Ramos (cell line): ENCODE measurements around the gene NNT.
"Not testable (repeated sequence)": the region's sequence is repeated elsewhere in the genome, so short reads cannot be mapped to it uniquely, and the experiment has no call there.

Source experiments
- in situ Hi-C: fragments of 300-500 bp; cut with MboI; formaldehyde crosslinking; loops from one replicate; pipeline ENCODE4 v1.14.3; 2022; ENCODE audit warnings: low sequenced_read_pairs; ENCODE audit not compliant: unreplicated experiment

NNT gene

DNA sequence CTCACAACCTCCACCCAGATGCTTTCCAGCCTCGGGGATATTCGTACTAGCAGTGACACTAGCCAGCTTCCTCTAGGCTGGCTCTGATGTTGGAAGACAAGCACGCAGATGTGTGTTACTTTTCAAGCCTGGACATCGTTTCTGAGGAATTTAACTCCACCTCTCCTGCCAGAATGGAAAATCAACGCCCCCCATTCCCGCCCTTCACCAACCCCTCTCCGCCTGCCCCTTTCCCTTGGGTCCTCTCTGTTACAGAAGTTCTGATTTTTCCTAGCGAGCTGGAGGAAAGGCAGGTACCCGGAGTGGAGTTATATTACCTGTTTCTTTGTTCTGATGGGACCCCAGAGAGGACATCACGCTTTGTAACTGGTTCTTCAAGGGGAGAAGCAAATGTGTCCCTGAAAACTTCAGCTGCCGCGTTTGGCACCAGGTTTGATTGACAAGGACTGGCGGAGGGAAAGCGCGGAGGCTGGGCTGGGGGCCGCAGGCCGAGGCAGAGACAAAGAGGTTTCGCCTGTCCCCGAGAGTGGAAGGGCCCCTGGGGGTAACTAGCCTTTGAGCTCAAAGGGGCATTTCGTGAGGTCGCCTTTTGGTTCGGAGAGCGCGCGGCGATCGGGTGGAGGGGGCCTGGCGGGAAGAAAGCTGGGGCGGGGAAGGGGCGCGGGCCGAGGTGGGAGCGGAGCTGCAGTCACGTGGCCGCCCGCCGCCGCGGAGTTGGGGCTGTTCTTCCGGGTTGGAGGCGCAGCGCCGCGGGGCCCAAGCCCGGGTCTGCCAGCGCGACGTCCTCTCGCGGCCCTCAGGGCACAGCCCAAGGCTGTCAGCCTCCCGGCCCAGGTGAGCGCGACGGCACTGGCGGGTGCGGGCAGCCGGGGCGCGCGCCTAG, at the start of gene NNT:
Gene NNT (plus strand): TSS at position 720 of the 883 bp plus-strand sequence. CDS start 6,016 bp downstream, outside the sequence.
- in situ Hi-C loops = no loop called here

DNA sequence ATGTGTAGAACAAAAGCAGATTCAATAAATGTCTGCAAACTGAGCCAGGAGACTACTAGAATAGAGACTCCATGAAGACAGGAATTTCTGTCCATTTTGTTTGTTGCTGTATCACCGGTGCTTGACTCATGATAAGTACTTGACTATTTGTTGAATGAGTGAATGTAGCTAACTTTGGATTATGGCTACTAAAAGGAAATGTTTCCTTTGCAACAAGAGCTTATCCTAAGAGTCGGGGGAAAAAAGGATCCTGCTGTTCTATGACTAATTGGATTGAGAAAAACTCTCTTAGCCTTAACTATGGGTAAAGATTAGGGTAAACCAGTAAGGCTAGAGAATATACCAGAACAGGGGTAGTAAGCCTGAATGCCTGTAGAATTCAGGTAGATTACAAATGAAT, 49.6 kb upstream of the NNT start:
- in situ Hi-C loops = no loop called here

DNA sequence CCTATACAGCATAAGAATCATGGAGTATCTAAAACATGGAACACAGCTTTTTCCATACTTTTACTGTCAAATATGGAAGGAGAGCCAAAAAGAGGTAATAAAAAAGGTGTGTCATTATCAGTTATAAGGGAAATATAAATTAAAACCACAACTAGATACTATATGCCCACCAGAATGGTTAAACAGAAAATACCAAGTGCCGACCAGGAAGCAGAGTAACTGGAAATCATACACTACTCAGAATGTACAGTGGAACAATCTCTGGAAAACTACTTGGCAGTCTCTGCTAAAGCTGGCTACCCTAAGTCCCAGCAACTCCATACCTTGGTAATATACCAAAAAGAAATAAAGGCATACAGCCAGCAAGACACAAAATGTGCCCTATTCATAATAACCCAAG, 48.5 kb upstream of the NNT start:
- in situ Hi-C loops = no loop called here

DNA sequence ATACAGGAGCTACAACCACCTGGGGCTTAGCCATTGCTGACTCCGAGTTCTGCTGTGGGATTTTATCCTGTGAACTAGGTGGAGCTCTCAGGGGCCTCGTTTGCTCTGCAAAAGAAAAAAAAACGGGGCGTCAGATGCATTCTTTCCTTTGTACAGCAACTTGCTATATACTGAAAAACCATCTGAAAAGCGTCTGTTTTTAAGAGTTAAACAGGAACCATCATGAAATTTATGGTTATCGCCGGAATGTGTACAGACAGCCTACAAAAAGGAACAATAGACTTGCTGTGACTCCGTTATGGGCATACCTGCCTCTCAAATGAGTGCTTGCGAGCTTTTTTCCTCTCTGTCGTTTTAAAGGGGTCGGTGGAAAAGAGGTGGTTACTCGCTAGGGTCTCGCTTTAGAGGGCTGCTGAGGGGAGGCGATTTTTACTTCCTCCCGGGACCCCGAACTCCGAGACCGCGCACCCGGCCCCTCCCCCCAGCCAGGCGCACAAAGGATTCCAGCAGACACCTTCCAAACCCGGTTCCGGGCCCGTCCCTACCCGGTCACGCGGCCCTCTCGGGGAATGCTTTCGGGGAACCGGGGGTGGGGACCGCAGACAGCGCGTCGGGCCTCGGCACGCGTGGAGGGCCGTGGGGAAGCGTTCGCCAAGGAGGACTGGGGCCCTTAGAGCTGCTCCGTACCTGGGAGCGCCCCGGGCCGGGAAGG, 46.9 kb upstream of the NNT start:
- in situ Hi-C loops = no loop called here

DNA sequence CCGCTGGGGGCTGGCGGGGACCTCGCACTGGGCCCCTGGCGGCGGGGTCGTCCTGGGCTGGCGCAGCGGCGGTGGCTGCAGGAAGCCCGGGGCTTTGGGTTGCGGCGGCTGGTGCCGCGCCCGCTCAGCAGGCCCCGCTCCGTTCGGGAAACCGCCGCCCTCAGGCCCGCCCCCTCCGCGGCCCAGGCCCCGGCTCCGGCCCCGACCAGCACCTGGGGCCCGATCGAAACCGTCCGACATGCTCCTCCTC, 46.4 kb upstream of the NNT start:
- in situ Hi-C loops = not testable (repeated sequence)

DNA sequence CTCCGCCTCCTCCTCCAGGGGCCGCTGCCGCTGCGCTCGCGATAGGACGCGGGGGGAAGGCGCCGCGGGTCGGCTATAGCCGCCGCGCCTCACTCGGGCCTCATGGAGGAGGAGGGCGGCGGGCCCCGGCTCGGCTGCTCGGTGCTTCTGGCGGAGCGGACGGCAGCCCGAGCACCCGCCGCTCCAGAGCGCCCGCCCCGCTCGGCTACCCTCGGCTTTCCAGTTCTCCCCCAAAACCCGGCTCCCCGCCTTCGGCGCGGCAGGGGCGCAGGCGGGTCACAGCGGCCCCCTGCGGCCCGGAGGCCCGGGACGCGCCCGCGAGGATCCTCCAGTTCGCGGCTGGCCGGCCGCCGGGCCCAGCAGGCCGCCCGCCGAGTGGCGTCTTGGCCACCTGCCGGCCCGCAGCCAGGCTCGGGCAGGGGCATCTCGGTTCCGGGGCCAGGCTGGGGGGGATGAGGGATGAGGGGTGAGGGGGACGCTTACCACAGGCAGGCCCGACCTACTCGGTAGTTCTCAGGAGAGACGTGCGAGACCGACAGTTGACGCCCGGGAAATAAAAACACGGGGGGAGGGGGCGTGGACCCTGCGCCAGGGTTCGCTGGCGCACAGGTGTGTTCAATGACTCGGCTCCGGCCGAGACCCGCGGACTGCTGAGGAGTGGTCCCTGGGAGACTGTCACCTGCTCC, 46.0 kb upstream of the NNT start, which contains the start of gene PAIP1:
Gene PAIP1 (minus strand): TSS at position 221 of the 686 bp plus-strand sequence. CDS start 231 bp downstream, outside the sequence.
- in situ Hi-C loops = no loop called here

DNA sequence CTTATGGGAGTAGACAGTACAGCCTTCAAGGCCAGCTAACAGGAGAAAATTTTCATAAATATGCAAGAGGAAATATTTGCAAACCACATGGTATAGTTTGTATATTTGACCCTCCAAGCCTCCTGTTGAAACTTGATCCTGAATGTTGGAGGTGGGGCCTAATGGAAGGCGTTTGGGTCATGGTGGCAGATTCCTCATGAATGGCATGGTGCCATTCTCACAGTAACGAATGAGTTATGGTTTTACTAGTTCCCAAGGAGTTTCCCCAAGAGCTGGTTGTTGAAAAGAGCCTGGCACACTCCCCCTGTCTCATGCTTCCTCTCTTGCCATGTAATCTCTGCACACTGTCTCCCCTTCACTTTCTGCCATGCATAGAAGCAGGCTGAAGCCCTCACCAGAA, 42.9 kb upstream of the NNT start:
- in situ Hi-C loops = no loop called here

DNA sequence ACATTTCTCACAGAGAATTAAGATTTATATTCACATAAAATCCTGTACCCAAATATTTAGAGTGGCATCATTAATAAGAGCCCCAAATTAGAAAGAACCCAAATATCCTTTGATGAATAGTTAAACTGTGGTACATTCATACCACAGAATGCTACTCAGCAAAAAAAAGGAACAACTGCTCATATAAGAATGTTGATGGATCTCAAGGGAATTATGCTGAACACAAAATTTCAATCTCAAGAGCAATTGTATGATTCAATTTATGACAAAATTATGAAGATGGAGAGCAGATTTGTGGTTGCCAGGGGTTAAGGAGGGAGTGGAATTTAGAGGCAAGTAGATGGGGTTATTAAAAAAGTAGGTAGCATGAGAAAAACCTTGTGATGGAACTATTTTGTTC, 41.6 kb upstream of the NNT start:
- in situ Hi-C loops = no loop called here

DNA sequence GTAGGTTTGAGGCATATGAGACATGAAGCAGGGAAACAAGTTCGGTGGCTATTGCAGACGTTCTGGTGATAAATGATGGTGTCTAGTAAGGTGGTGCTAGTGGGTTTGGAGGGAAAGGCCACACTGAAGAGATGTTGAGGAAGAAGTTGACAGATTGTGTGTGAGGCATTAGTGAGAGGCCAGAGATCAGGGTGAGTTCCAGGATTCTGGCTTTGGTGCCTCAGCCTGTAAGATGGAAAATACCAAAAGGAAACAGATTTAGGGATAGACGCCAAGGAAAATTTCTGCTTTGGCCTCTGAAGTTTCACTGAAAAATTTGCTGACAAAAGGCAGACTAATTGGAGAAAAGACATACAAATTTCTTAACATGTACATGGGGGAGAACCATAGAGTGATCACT, 39.7 kb upstream of the NNT start:
- in situ Hi-C loops = no loop called here

DNA sequence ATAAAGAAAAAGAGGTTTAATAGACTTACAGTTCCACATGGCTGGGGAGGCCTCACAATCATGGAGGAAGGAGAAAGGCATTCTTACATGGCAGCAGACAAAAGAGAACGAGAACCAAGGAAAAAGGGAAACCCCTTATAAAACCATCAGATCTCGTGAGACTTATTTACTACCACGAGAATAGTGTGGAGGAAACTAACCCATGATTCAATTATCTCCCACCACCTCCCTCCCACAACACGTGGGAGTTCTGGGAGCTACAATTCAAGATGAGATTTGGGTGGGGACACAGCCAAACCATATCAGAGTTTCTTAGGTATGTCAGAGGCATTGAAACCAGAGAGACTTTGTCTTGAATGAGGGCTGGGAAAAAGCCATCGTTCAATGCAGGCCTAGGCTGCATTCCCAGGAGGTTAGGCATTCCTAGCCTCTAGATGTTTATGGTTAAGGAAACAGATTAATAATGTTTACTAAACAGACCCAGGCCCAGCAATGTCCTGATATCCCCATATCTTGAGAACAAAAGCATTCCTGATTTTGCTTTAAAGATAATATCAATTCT, 38.6 kb upstream of the NNT start:
- in situ Hi-C loops = no loop called here

DNA sequence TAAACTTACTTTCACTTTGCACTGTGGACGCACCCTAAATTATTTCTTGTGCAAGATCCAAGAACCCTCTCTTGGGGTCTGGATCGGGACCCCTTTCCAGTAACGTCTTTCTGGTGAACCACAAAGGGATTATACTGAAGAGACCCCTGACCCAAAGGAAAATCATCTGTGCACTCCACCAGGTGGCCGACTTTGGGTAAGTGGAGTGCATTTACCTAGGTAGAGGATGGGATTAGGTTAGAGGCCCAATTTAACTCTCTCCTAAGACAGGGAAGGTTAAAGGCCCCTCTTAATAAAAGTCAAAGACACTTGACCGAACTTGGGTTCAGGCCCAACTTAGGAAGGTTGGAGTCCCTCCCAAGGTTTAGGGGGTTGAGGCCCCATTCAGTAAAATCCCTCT, 37.9 kb upstream of the NNT start:
- in situ Hi-C loops = no loop called here

DNA sequence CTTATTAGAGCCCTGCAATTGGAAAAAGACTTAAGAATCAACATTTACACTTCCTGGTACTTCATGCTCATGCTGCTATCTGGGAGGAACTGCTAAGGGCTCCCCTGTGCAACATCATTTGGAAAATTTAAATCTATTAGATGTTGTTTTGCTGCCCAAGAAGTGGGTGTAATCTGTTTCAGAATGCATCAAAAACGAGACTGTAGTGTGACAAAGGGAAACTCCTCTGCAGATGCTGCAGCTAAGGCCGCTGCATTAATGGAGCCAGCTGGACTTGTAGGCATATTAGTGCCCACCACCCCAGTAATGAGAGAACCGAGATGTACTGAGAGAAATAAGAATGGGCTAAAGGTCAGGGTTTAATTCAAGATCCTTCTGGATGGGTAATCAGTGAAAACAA, 35.0 kb upstream of the NNT start:
- in situ Hi-C loops = no loop called here

DNA sequence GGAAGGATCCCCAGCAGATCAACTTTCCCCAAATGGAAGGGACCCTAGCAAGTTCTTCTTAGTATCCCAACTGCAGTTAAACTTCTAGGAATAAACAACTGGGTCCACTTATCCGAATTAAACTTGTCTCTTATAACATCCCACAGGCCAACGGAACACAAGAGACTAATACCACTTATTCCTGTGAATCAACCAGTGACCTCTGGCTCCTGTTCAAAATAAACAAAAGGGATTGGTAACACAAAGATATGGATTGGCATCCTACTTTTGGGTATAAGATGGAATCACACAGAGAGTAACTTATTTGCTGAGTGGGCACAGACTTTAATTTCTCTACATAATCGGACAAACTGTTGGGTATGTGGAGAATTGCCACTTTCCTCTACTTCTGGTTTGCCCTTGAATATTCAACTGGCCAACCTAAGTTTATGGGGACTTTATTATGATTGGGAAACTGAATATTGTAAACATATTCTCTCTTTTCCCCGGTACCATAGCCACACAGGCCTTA, 33.7 kb upstream of the NNT start:
- in situ Hi-C loops = no loop called here

DNA sequence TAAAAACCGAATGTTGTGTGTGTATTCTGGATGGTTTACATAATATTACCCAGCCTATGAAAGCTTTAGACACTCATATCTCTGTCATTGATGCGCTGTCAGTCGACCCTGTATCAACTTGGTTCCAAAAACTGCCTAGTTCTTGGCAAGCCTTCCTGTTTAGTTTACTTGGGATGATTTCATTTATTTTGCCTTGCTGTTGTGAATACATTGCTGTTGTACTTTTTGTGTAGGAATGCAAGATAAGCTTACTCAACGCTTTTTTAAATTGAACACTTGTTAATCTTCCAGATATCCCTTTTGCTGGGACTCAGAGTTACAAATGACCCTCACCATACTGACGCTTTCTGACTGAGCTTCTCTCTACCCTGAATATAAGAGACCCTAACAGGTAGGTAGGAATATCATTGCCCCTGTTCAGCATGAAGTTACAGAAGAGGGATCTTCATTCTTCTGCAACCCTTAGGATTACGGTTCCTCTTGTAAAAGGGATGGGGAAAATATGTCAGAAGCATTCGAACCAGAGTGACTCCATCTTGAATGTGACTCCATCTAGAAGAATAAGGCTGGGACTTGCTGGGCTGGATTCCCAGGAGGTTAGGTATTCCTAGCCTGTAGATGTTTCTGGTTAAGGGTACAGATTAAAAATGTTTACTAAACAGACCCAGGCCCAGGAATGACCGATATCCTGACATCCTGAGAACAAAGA, 32.4 kb upstream of the NNT start:
- in situ Hi-C loops = no loop called here

DNA sequence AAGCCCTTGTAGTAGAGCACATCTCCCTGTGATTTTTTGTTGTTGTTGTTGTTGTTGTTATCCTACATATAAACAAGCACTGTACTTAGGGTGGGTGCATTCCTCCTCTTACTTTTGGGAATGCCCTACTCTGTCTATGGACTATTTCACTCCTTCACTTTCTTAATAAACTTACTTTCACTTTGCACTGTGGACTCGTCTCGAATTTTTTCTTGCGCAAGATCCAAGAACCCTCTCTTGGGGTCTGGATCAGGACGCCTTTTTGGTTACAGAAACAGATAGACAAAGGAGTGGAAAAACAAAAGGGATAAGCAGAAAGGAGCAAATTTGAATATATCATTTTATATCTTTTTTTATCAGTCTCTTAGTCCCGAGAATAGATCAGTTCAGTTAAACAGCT, 31.7 kb upstream of the NNT start:
- in situ Hi-C loops = no loop called here

DNA sequence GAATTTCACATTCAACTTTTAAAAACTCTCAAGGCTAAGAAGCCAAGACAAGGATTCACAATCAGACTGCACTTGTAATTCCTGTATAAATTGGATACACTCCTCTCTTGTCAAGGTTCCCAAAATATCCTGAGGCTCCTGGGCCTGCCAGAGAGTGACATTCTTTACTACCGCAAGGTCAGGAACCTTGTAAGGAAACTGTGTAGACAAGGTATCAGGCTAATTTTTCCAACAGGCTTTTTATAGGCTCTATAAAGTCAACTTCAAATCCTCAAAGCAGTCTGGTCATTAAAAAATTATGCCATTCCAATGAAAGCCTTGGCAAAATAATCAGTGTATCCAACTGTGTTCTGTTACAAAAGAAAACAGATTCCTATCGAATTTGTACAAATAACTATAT, 30.6 kb upstream of the NNT start:
- in situ Hi-C loops = no loop called here

DNA sequence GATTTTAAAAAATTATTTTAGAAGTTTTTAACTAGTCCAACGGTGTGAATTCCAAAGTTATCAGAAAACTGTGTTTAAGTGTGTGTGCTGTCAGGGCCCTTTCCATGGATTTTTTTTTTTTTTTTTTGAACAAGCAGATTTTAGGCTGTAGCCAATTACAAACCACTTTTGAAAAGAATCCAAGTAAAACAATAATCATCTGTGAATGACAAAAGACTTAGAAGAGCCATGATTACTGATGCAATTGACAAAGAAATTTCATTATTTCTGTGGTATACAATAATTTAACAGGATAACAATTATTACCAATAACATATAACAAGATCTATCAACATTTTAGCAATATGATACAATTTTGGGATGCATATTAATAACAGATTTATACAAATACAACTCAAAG, 29.9 kb upstream of the NNT start:
- in situ Hi-C loops = no loop called here

DNA sequence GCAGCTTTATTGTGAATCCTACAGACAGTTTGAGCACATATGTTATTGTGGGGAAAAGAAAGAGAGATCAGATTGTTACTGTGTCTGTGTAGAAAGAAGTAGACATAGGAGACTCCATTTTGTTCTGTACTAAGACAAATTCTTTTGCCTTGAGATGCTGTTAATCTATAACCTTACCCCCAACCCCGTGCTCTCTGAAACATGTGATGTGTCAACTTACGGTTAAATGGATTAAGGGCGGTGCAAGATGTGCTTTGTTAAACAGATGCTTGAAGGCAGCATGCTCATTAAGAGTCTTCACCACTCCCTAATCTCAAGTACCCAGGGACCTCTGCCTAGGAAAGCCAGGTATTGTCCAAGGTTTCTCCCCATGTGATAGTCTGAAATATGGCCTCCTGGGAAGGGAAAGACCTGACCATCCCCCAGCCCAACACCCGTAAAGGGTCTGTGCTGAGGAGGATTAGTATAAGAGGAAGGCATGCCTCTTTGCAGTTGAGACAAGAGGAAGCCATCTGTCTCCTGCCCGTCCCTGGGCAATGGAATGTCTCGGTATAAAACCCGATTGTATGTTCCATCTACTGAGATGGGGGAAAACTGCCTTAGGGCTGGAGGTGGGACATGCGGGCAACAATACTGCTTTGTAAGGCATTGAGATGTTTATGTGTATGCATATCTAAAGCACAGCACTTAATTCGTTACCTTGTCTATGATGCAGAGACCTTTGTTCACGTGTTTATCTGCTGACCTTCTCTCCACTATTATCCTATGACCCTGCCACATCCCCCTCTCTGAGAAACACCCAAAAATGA, 22.4 kb upstream of the NNT start:
- in situ Hi-C loops = not testable (repeated sequence)

DNA sequence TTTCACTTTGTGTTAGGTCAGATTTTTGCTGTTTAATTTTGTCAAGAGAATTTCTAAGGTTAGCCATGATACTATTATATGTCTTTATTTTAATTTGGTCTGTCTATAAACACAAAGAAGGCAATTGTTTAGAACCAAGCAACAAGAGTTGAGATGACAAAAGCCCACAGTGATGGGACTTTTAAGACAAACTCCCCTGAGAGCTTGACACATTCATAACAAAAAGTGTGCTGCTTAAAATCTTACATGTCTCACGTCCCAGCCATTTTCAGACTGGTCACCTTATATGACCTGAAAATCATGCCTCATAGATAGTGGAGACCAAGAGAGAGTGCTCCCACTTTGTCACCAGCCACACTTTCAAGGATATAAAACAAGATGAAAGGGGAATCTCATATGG, 21.6 kb upstream of the NNT start:
- in situ Hi-C loops = no loop called here
